HepG2 (cell line): ENCODE results near the gene FAM234B. TPM values are rescaled to one million over a fixed set of nuclear protein-coding genes. Genes with fewer than 3 reads are reported as not detected.
A peak's percentile ranks its signal among the peaks of the same experiment; 100 is the strongest.

Experiments used
- ATF7 ChIP-seq, 2 experiments: fragments of 450-650 bp in 1 of 2; sonication (generic) in 1 of 2; formaldehyde crosslinking in 1 of 2; IDR thresholded peaks; 2 replicates each; pipeline versions ENCODE4 v1.4.0 to v1.6.1; 2016 to 2020; ENCODE audit warnings: antibody characterized with exemption in 1 of 2, mild to moderate bottlenecking in 1 of 2, missing genetic modification reagents in 1 of 2
- BORCS8-MEF2B ChIP-seq: sonication (generic); formaldehyde crosslinking; IDR thresholded peaks from 2 replicates; pipeline ENCODE4 v1.8.0; 2022; ENCODE audit warnings: mild to moderate bottlenecking, missing genetic modification reagents
- FOXP1 ChIP-seq, 2 experiments: fragments of 450-650 bp in 1 of 2; IDR thresholded peaks; 2 replicates each; pipeline ENCODE4 v1.6.1; 2017 to 2018; ENCODE audit warnings: antibody characterized with exemption in 1 of 2
- MEIS1 ChIP-seq: sonication (generic); formaldehyde crosslinking; IDR thresholded peaks from 2 replicates; pipeline ENCODE4 v1.9.0; 2021; ENCODE audit warnings: mild to moderate bottlenecking, missing genetic modification reagents, moderate library complexity, borderline replicate concordance
- NR3C1 ChIP-seq: sonication (generic); formaldehyde crosslinking; IDR thresholded peaks from 2 replicates; pipeline ENCODE4 v1.4.0; 2020; ENCODE audit warnings: missing genetic modification reagents
- PHF20 ChIP-seq: sonication (generic); formaldehyde crosslinking; IDR thresholded peaks from 2 replicates; pipeline ENCODE4 v1.5.0; 2020; ENCODE audit warnings: mild to moderate bottlenecking, missing genetic modification reagents
- POGK ChIP-seq: sonication (generic); formaldehyde crosslinking; conservative IDR thresholded peaks from 2 replicates; pipeline ENCODE4 v1.8.0; 2022; ENCODE audit warnings: mild to moderate bottlenecking, moderate library complexity, missing genetic modification reagents
- POGZ ChIP-seq: sonication (generic); formaldehyde crosslinking; IDR thresholded peaks from 2 replicates; pipeline ENCODE4 v1.4.0; 2020; ENCODE audit warnings: mild to moderate bottlenecking, missing genetic modification reagents
- SPEN ChIP-seq: sonication (generic); formaldehyde crosslinking; IDR thresholded peaks from 2 replicates; pipeline ENCODE4 v1.5.1; 2020; ENCODE audit warnings: low read depth, mild to moderate bottlenecking, missing genetic modification reagents
- THRA ChIP-seq: sonication (generic); formaldehyde crosslinking; IDR thresholded peaks from 2 replicates; pipeline ENCODE4 v1.4.0; 2020; ENCODE audit warnings: missing genetic modification reagents, borderline replicate concordance
- YEATS2 ChIP-seq: sonication (generic); formaldehyde crosslinking; IDR thresholded peaks from 2 replicates; pipeline ENCODE4 v1.4.0; 2020; ENCODE audit warnings: missing genetic modification reagents, borderline replicate concordance
- ZBTB38 ChIP-seq: sonication (generic); formaldehyde crosslinking; IDR thresholded peaks from 2 replicates; pipeline ENCODE4 v1.5.1; 2020; ENCODE audit warnings: mild to moderate bottlenecking, missing genetic modification reagents
- ZBTB43 ChIP-seq: sonication (generic); formaldehyde crosslinking; conservative IDR thresholded peaks from 2 replicates; pipeline ENCODE4 v1.4.0; 2020; ENCODE audit warnings: missing genetic modification reagents
- ZGPAT ChIP-seq: IDR thresholded peaks from 2 replicates; pipeline ENCODE4 v1.6.1; 2016; ENCODE audit warnings: mild to moderate bottlenecking
- ZNF850 ChIP-seq: sonication (generic); formaldehyde crosslinking; conservative IDR thresholded peaks from 2 replicates; pipeline ENCODE4 v1.9.0; 2021; ENCODE audit warnings: mild to moderate bottlenecking, missing genetic modification reagents
- polyA plus RNA-seq, 8 experiments: library from polyadenylated mRNA; depleted of rRNA in 3 of 8; stranded (reverse) in 7 of 8; unstranded in 1 of 8; fragments of >200 nt; fragmentation: Illumina TruSeq in 4 of 8; extraction: Trizol in 4 of 8; gene quantifications; 2 replicates each; pipeline versions ENCODE4 v1.2.1 to v1.2.3, GENCODE V29; 2011 to 2016; ENCODE audit warnings: low read depth in 4 of 8, missing spikeins in 1 of 8, mixed read lengths in 1 of 8; ENCODE audit not compliant: insufficient read depth in 1 of 8
- total RNA-seq, 5 experiments: library from RNA; depleted of rRNA; stranded (reverse); fragments of >200 nt; fragmentation: Illumina TruSeq; extraction: Trizol; gene quantifications; 2 replicates each; pipeline ENCODE4 v1.2.3, GENCODE V29; 2016; ENCODE audit warnings: low read depth in 1 of 5
- TF ChIP-seq, protein P1 (sequence below), 2 experiments: IDR thresholded peaks; 2 replicates each; pipeline ENCODE4 v1.6.1; 2011 to 2012; ENCODE audit warnings: low read length in 2 of 2, borderline replicate concordance in 1 of 2, low read depth in 1 of 2, mild to moderate bottlenecking in 1 of 2, moderate library complexity in 1 of 2

FAM234B gene
- total and polyA plus RNA-seq, 2 of the 13 experiments (the other 11 are each of a cell fraction or from before 2014, with no cell fraction given), result 7.8 to 13.8 TPM

DNA sequence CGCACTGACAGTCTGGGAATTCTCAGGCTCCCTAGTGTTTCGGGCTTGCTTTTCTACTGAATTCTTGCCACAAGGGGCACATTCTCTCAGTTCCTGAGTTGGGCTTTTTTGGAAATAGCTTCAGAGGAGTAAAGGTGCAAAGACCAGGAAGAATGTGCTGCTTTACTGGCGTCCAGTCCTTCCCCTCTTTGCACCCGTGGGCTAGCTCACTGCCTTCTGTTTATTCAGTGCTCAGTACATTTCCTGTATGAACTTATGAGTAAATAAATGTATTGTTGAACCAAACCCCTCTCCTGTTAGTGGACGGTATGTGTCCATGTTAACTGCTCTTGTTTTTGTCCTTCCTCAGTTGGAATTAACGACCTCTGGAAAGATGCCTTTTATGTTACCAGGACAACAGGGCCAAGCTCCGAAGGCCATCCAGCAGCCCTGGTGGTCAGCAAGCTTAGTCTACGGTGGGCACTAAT is 35.3 kb downstream of the FAM234B start (continued):
- TF ChIP-seq ZBTB43 (CRISPR knock-in tag) (no peak; the same call in 1 of the 2 replicates), MEIS1 (0 out of 2 replicates have a peak, but pooled peaks have one; percentile 33), SPEN (CRISPR knock-in tag) (peak; percentile 33; the same call in 1 of the 2 replicates), ZNF850 (CRISPR knock-in tag) (no peak), POGK (CRISPR knock-in tag) (no peak), BORCS8-MEF2B (CRISPR knock-in tag) (0 out of 2 replicates have a peak, but pooled peaks have one; percentile 42), PHF20 (no peak), ATF7 (IDR thresholded peaks at IDR 0.05) (no peak), ATF7 (CRISPR knock-in tag; IDR thresholded peaks at IDR 0.05) (no peak), POGZ (CRISPR knock-in tag) (peak; percentile 84), ZBTB38 (CRISPR knock-in tag) (no peak), ZGPAT (peak; percentile 68; the same call in 1 of the 2 replicates), THRA (no peak), FOXP1 (IDR thresholded peaks at IDR 0.05) (no peak), FOXP1 (CRISPR knock-in tag; IDR thresholded peaks at IDR 0.05) (peak; percentile 69), NR3C1 (CRISPR knock-in tag) (no peak), YEATS2 (CRISPR knock-in tag) (no peak)
- TF ChIP-seq, protein P1, sequence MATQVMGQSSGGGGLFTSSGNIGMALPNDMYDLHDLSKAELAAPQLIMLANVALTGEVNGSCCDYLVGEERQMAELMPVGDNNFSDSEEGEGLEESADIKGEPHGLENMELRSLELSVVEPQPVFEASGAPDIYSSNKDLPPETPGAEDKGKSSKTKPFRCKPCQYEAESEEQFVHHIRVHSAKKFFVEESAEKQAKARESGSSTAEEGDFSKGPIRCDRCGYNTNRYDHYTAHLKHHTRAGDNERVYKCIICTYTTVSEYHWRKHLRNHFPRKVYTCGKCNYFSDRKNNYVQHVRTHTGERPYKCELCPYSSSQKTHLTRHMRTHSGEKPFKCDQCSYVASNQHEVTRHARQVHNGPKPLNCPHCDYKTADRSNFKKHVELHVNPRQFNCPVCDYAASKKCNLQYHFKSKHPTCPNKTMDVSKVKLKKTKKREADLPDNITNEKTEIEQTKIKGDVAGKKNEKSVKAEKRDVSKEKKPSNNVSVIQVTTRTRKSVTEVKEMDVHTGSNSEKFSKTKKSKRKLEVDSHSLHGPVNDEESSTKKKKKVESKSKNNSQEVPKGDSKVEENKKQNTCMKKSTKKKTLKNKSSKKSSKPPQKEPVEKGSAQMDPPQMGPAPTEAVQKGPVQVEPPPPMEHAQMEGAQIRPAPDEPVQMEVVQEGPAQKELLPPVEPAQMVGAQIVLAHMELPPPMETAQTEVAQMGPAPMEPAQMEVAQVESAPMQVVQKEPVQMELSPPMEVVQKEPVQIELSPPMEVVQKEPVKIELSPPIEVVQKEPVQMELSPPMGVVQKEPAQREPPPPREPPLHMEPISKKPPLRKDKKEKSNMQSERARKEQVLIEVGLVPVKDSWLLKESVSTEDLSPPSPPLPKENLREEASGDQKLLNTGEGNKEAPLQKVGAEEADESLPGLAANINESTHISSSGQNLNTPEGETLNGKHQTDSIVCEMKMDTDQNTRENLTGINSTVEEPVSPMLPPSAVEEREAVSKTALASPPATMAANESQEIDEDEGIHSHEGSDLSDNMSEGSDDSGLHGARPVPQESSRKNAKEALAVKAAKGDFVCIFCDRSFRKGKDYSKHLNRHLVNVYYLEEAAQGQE (IDR thresholded peaks at IDR 0.05; ENCODE audit: borderline replicate concordance in 1 of 2, low read depth in 1 of 2, low read length in 2 of 2), result no peak; a peak in 1 of 4 replicates
